Stimulated activated CD8-positive, alpha-beta memory T cell treated with anti-CD3 and anti-CD28 coated beads, Interleukin-15, amount 100 ng/mL, for 48 hours (primary cell): Measurements from ENCODE around the gene BMP6.

Source experiments
- DNase-seq, 2 donors: peaks; one replicate each; pipeline ENCODE4 v3.0.0-alpha.2; 2020; ENCODE audit warnings: low read depth in 2 of 2

The BMP6 gene

DNA sequence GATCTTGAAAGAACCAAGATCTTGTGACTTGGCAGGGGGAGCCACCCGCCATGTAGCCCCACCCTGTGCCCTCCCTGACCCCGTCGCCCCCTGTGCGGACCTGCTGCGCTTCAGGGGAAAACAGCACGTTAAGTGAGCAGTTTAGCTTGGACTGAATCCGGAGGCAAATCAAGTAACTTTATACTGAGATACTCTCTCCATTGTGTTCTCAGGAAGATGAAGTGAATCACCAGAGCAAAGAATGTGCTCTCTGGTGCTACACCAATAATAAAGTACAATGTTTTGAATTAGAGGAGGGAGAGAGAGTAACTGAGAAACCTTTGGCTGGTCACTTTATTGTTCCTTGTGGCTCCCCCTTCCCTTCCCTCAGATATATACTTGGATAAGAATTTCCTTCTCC lies 101.2 kb downstream of the BMP6 start:
- no peak for DNase-seq

GRCh38 chr6:7828124-7828523 lies 102.2 kb downstream of the BMP6 start:
- DNase-seq, result no peak

DNA sequence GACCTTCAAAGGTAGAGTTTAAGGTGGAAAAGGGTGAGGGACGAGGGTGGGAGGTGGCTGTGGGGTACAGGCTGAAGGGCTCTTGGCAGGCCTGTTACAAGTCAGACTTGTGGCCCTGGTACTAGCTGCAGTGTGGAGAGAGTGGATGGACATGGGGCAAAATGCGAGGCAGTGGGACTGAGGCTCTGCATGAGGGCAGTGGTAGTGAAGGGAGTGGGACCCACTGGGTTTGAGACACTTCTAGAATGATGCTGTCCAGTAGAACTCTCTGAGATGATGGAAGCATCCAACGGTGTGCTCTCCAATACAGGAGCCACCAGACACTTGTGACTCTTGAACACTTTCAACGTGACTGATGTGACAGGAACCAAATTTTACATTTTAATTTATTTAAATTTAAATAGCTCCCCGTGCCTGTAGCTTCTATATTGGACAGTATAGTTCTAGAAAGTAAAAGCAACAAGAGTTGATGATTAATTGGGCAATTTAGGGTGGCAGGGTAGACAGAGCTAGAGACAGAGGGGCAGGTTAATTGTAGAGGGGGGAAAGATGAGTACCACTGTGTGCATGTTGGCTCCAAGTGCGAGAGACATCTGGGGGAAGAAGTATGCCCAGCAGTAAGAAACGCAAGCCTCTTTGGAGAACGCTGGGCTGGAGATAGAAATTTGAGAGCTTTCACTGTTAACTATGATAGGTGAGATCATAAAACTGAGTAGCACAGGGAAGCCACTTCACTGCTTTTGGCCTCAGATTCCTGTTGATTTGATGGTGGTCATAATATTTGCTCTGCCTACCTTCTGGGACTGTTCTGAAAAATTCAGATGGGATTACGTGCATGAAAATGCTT lies 107.2 kb downstream of the BMP6 start:
- DNase-seq, result no peak

DNA sequence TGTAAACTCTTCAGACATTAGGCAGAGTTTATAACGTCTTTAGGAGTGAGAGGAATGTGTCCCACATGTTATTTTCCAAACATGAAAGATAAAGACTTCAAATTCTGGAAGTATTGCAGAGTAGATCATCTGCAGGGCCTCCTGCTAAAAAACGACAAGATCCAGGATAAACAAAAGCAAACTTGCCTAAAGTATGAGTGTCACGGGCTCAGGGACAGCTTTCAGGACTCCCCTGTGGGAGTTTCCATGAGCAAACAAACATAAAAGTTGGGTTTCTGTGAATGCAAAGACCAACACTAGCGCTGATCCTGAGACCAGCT lies 107.8 kb downstream of the BMP6 start:
- DNase-seq, result no peak

DNA sequence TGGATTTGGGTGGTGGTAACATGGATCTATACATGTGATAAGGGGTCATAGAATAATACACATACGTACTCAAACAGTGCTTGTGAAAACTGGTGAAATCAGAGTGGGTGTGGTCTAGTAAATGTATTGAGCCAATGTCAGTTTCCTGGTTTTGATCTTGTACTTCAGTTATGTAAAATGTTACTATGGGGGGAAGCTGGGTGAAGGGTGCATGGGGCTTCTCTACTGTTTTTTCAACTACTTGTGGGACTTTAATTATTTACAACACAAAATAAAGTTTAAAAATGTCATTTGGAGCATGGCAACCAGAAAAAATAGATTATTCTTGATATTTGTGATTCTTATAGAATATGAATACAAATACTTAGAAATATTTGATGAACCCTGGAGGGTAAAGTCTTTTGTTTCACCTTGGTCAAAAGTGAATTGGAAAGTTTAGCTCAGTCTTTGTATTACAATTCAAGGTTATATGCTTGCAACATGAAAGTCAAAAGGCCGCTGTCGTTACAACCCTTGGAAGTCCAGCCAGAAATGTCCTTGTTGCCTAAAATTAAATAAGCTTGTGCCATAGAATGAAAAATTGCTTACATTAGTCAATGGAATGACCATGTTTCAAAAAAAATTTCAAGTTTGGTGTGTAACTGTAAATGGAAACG lies 110.6 kb downstream of the BMP6 start:
- DNase-seq, result no peak

DNA sequence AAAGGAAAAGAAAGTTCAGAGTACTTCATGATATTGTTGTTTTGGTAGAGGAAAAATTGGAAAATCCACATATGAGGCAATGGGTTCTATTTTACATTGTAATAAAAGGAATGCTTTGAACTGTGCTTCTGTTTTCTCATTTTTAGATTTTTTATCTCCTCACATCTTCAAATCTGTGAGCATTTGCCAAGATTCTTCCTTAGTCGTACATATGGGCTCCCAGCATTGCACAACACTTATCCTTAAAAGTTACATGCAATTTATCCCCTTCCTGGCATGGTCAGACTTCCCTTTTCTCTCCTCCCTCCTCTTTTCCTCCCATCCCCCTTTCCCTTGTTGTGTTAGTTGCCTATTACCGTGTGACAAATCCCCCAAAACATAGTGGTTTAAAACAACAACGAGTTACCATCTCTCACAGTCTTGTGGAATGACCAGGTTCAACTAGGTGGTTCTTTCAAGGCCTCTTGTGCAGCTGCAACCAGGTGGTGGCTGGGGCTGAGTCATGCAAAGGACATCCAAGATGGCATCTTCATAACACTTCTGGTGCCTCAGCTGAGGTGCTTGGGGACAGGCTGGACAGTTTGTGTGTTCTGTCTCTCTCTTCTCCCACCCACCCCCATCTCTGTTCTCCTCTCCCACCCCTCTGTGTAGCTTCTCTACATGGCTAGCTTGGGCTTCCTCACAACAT lies 116.0 kb downstream of the BMP6 start:
- DNase-seq, result no peak

DNA sequence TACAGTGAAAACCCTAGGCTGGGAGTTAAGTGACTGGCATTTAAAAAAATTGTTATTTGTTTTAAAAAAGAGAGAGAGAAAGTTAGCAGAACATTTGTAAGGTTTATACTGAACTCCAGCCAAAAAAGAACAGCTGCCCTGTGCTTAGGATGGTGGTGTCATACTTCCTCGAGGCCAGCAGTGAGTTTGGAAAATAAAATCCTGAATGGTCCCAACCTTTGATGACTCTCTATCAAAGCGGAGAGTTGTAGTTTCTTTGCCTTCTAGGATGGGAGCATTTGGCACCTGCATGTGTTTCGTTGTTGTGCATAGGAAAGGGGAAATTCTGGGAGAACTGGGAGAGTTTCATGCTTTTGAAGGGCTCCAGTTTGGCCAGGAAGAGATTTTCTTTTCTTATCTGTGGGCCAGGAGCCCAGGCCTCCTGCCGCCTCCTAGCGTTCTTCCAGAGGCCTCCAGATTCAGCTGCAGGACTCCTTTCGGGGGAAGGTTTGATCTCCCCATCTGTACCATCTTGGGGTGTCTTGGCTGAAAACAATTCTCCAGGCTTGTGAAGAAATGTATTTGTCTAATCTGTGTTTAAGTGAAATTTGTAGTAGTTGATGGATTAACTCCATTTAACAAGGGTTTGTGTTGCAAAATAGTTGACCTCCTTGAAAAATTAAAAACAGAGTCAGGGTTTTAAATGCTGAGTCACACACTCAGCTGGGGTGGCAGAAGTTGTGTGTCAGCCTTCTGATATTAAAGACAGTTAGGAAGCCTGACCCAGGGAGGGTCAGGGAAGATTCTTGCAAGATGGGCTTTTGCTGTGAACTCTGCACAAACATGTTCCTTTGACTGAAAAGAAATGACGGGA lies 121.3 kb downstream of the BMP6 start:
- DNase-seq, result no peak

DNA sequence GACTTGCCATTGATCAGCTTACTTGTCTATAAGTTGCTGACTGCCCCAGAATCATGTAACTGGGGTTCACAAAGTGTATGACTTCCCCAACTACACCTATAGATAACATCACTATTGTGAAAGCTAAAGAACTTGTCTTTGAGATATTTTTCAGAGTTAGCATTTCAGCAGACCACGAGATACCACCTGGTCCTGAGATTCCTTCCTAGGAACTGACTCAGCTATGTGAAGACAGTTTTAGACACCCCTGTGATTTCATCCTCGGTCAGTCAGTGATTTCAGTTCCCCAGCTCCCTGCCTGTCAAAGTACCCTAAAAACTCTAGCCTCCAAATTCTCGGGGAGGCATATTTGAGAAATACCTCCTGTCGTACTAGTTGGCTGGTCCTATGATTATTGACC lies 122.3 kb downstream of the BMP6 start:
- DNase-seq, result no peak

DNA sequence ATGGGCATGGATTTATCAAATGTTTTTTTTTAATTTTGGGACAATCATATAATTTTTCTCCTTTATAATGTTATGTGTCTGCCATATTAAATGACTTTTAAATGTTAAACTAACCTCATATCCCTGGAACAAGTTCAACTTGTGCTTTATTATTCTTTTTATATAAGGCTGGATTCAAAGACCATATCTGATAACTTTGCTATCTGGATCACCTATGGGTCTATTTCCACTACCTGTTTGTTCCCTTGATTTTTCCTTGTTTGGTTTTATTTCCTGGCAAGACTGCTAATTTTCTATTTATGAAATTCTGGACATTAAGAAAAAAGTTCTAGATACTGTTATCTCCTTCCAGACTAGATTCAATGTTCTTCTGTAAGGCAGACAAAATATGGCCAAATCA lies 125.9 kb downstream of the BMP6 start:
- DNase-seq, result no peak

DNA sequence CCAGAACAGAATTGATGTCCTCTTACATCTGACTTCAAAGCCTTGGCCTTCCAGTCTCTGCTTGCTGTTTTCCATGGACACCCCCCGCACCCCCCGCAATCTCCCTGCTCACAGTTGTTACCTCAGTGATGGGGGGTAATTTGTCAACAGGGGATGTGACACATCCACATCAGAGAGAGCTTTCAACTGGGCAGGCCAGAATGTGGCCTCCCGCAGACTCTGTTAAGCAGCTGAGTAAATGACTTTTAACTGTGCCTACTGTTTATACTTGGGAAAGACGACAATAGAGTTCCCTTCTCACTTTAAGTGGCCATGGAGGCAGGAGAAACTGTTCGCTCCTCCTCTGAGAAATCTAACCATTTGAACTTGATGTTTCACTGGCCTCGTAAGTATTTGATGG lies 133.7 kb downstream of the BMP6 start:
- no peak for DNase-seq

DNA sequence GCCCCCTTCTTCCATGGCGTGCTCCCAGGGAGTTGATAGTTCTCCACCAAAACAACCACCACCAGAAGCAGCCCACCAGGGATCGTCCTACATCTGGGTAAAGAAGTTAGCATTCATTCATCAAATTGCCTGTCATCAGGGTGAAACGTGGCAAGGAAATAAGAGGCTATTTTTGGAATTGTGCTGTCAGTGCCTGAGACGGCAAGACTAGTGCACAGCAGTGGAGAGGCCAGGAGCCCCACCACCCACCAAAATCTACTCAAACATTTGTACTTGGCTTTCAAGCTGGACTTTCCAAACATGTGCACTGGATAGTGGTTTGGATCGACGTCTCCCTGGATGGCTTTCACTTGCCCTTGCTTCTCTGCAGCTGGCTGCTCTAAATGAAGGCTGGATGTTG lies 139.9 kb downstream of the BMP6 start:
- DNase-seq, result no peak

DNA sequence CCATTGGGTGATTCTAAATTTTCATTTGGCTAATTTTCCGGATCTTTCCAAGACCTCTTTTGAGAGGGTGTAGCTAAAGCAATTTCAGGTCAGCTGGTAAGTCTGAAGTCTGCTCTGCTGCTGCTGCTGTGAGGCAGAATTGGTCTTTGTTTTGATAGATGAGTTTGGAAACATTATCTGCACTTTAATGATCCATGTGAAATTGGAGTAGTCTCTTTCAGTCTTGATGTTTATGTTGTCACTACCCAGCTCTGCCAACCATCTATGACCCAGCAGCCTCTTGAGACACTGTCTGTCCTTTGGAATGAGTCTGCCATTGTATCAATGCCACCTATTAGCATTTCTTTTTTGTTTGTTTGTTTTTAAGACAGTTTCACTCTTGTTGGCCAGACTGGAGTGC lies 140.6 kb downstream of the BMP6 start:
- no peak for DNase-seq

DNA sequence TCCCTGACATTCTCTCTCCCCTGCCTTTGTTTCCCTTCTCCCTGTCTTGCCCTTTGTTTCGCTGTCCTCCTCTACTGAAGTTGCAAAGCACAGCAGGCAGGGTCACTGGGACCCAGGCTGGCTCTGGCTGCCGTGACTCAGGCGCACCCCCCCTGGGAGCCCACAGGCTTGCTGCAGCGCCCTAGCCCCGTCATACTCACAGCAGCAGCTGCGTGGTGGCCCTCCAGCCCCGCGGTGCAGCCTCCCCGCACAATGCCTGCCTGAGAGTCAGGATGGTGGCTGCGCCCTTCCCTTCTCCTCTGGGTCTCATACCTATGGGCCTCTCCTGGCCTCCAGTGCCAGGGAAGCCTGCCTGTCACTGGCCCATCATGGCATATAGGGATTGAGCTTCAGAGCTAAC lies 143.0 kb downstream of the BMP6 start:
- no peak for DNase-seq

DNA sequence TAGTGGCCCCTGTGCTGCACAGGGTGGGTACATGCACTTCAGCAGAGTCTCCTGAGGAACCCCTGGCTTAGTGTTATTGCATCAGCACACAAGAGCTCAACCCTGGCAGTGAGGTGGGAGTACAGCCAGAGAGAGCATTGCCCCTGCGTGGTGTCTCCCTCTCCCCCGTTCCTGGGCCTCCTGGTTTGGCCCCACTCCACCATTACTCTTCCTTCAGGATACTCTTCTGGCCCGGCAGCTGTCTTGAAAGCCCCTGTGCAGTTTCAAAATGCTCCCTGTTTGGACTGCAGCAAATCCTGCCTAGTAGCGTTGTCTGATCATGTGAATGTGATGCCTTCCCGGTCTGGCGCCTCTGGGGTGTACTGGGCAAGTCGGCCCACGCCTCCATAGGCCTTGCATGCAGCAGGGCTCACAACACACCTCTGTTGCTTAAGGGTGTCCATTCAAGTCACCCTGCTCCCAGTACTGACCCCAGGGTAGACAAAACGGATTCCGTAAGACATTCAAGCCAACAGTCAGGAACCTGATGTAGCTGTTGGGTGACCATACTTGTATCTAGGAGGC lies 152.6 kb downstream of the BMP6 start:
- DNase-seq, result no peak

DNA sequence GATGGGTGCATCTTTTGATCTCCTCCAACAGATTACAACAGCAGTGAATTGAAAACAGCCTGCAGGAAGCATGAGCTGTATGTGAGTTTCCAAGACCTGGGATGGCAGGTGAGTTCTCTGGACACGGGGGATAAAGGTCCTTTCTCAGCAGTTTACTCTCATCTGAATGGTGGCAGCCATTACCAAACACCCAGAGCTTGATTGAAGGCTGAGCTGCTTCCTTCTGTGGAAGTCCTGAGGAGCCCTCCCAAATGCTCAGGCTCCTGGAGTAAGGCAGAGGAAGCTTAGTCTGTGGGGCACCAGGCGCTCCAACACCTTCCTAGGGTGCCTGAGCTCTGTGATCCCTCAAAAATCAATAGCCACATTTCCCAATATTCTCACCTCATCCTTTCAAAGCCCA lies 153.1 kb downstream of the BMP6 start:
- no peak for DNase-seq

- no peak for DNase-seq
Observed at GRCh38 chr6:7879579-7879978, 153.7 kb downstream of the BMP6 start.

DNA sequence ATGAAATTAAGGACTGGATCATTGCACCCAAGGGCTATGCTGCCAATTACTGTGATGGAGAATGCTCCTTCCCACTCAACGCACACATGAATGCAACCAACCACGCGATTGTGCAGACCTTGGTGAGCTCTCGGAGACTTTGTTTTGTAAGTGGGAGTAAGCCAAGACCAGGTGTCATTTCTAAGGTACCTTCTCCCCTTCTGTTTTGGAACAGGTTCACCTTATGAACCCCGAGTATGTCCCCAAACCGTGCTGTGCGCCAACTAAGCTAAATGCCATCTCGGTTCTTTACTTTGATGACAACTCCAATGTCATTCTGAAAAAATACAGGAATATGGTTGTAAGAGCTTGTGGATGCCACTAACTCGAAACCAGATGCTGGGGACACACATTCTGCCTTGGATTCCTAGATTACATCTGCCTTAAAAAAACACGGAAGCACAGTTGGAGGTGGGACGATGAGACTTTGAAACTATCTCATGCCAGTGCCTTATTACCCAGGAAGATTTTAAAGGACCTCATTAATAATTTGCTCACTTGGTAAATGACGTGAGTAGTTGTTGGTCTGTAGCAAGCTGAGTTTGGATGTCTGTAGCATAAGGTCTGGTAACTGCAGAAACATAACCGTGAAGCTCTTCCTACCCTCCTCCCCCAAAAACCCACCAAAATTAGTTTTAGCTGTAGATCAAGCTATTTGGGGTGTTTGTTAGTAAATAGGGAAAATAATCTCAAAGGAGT lies 154.2 kb downstream of the BMP6 start:
- no peak for DNase-seq

GRCh38 chr6:7880718-7881107 lies 154.8 kb downstream of the BMP6 start:
- no peak for DNase-seq

GRCh38 chr6:7881765-7882500 lies 156.0 kb downstream of the BMP6 start:
- DNase-seq, result no peak

GRCh38 chr6:7882505-7883257 lies 156.8 kb downstream of the BMP6 start:
- DNase-seq, result no peak
